Adrenal gland (tissue), 12 donors: ENCODE measurements around the gene RIMBP2. TPM values are rescaled to one million over a fixed set of nuclear protein-coding genes. Genes with fewer than 3 reads are reported as not detected.

Experiments
- DNase-seq, 7 donors: peaks; one replicate each; pipeline ENCODE4 v3.0.0-alpha.2; 2019 to 2020
- H3K27ac ChIP-seq, 5 donors: fragments of 200-600 bp; sonication (generic) in 4 of 5; 1 replicate in 3 of 5; 2 replicates in 2 of 5; pipeline versions ENCODE4 v1.5.1 to v1.8.0; 2016 to 2020; ENCODE audit warnings: mild to moderate bottlenecking in 1 of 5
- H3K27me3 ChIP-seq: fragments of 200-600 bp; 2 replicates; pipeline ENCODE4 v1.8.0; 2021
- H3K36me3 ChIP-seq, 2 donors: fragments of 200-600 bp; replicated peaks in 1 of 2; 1 replicate in 1 of 2; 2 replicates in 1 of 2; pipeline versions ENCODE4 v1.5.1 to v1.8.0; 2018 to 2022
- H3K4me1 ChIP-seq, 2 donors: fragments of 200-600 bp; replicated peaks in 1 of 2; 1 replicate in 1 of 2; 2 replicates in 1 of 2; pipeline versions ENCODE4 v1.5.1 to v1.8.0; 2018 to 2021
- H3K4me3 ChIP-seq, 4 donors: fragments of 200-600 bp; sonication (generic) in 3 of 4; one replicate each; pipeline ENCODE4 v1.5.1; 2016 to 2018
- H3K9me3 ChIP-seq, 3 donors: fragments of 200-600 bp; sonication (generic) in 1 of 3; replicated peaks in 1 of 3; 1 replicate in 2 of 3; 2 replicates in 1 of 3; pipeline versions ENCODE4 v1.5.1 to v1.8.0; 2016 to 2021
- CTCF ChIP-seq, 6 experiments: fragments of 450-650 bp in 4 of 6; fragments of 200-600 bp in 2 of 6; sonication (generic) in 1 of 6; IDR thresholded peaks; 1 replicate in 5 of 6; 2 replicates in 1 of 6; pipeline versions ENCODE4 v1.5.1 to v1.8.0; 2016 to 2021; ENCODE audit warnings: antibody characterized with exemption in 6 of 6, mild to moderate bottlenecking in 2 of 6, moderate library complexity in 1 of 6
- POLR2A ChIP-seq, 2 donors: fragments of 450-650 bp; IDR thresholded peaks; one replicate each; pipeline ENCODE4 v1.6.1; 2017; ENCODE audit warnings: antibody characterized with exemption in 2 of 2, mild to moderate bottlenecking in 2 of 2, moderate library complexity in 1 of 2
- WGBS, 4 donors: extraction: QIAGEN DNeasy Blood & Tissue Kit in 2 of 4; methylation state at CpG; one replicate each; pipeline versions ENCODE4 v1.1.5 to v1.1.7; 2013 to 2017; 5-methylcytosine and 5-hydroxymethylcytosine counted together
- intact Hi-C, 2 donors: fragments of 100-400 bp; cut with DNase I; formaldehyde crosslinking; loops; one replicate each; pipeline versions ENCODE4 v1.14.1 to v1.15.0; 2022 to 2023
- polyA plus RNA-seq, 3 donors: library from polyadenylated mRNA; stranded (reverse); fragments of 200-250 nt in 2 of 3; fragments of 350-450 nt in 1 of 3; fragmentation: Illumina TruSeq in 1 of 3; extraction: RNeasy Lipid Tissue Mini Kit (QIAGEN cat#74804) in 1 of 3; gene quantifications; one replicate each; pipeline ENCODE4 v1.2.3, GENCODE V29; 2013 to 2014
- total RNA-seq, 9 donors: library from RNA; depleted of rRNA in 4 of 9; stranded (reverse); fragments of >200 nt in 4 of 9; fragments of 120-200 nt in 1 of 9; fragmentation: NEBNext Ultra II Directional in 1 of 9; extraction: Animal tissue kit (Norgen Biotek cat#: 25700) in 1 of 9; gene quantifications; one replicate each; pipeline versions ENCODE4 v1.1.0 to v1.2.4, GENCODE V29; 2013 to 2023
- donor health status: healthy with polysubstance abuse.
- donor health status: Bipolar disorder and iron deficiency.
- donor health status: DM: yes; HTN: yes; CAD: no.
- donor health status: DM: no; HTN: no; CAD: no.
- donor health status: DM: no; HTN: no; CAD: no.
- donor health status: DM: yes; HTN: yes; CAD: no.

Gene RIMBP2
- total and polyA plus RNA-seq, 12 donors: 0.18 to 23.9 (median 6.3) TPM; not detected in 2

- no peaks in the 10 kb centered on the region for H3K4me1 ChIP-seq
- H3K4me3 ChIP-seq: no peak overlapping the region
- H3K36me3 ChIP-seq: no peaks in the 10 kb centered on the region
- TF ChIP-seq POLR2A (IDR thresholded peaks at IDR 0.05) (no peak), CTCF (IDR thresholded peaks at IDR 0.05) (no peak)
- no peaks in the 10 kb centered on the region for H3K9me3 ChIP-seq
- intact Hi-C loops: no loop called here
- no peak for DNase-seq
- WGBS, 4 donors: 72 to 80% (median 76%) methylated on average over 6 to 7 of the region's 7 CpGs
- no peaks in the 10 kb centered on the region for H3K27me3 ChIP-seq
- H3K27ac ChIP-seq: no peak overlapping the region
Measured at GRCh38 chr12:130573766-130574165, 142.3 kb downstream of the RIMBP2 start.

GRCh38 chr12:130573235-130573634 lies 142.9 kb downstream of the RIMBP2 start:
- Histone ChIP-seq H3K4me3 (no peak overlapping the region), H3K27me3 (no peaks in the 10 kb centered on the region), H3K4me1 (no peaks in the 10 kb centered on the region), H3K36me3 (no peaks in the 10 kb centered on the region), H3K9me3 (no peaks in the 10 kb centered on the region), H3K27ac (no peak overlapping the region)
- peak in 1 of 7 donors; percentile 50 for DNase-seq
- whole genome bisulfite sequencing, 4 donors: 77 to 88% (median 79%) methylated on average over 14 of the region's 14 CpGs
- no peak for TF ChIP-seq CTCF (IDR thresholded peaks at IDR 0.05)
- TF ChIP-seq POLR2A (IDR thresholded peaks at IDR 0.05): no peak
- intact Hi-C loops: no loop called here

GRCh38 chr12:130572553-130572952 lies 143.5 kb downstream of the RIMBP2 start:
- WGBS, 4 donors: 59 to 63% (median 60%) methylated on average over 6 to 11 of the region's 11 CpGs
- Histone ChIP-seq H3K9me3 (no peaks in the 10 kb centered on the region), H3K36me3 (no peaks in the 10 kb centered on the region), H3K27me3 (no peaks in the 10 kb centered on the region), H3K4me1 (no peaks in the 10 kb centered on the region), H3K4me3 (no peak overlapping the region), H3K27ac (peak overlapping the region in 1 of 5 donors; percentile 12)
- no peak for DNase-seq
- intact Hi-C loops: no loop called here
- no peak for TF ChIP-seq CTCF (IDR thresholded peaks at IDR 0.05)
- no peak for TF ChIP-seq POLR2A (IDR thresholded peaks at IDR 0.05)

- DNase-seq: no peak
- WGBS, 4 donors: 76 to 100% (median 80%) methylated on average over 3 to 8 of the region's 8 CpGs
- Histone ChIP-seq H3K9me3 (no peaks in the 10 kb centered on the region), H3K4me1 (no peaks in the 10 kb centered on the region), H3K4me3 (no peak overlapping the region), H3K27me3 (no peaks in the 10 kb centered on the region), H3K27ac (peak overlapping the region in 1 of 5 donors; percentile 12), H3K36me3 (no peaks in the 10 kb centered on the region)
- TF ChIP-seq POLR2A (IDR thresholded peaks at IDR 0.05) (no peak), CTCF (IDR thresholded peaks at IDR 0.05) (no peak)
- intact Hi-C loops: no loop called here
Measured at GRCh38 chr12:130571734-130572133, 144.4 kb downstream of the RIMBP2 start.
